HCT116 (cell line): ENCODE data around the gene NDOR1. TPM values are rescaled to one million over a fixed set of nuclear protein-coding genes. Genes with fewer than 3 reads are reported as not detected.

ENCODE experiments used
- CBX3 ChIP-seq: IDR thresholded peaks from 2 replicates; pipeline ENCODE4 v1.6.1; 2012; ENCODE audit warnings: low read depth
- ELF1 ChIP-seq: IDR thresholded peaks from 2 replicates; pipeline ENCODE4 v1.6.1; 2012; ENCODE audit warnings: low read depth, borderline replicate concordance
- FOSL1 ChIP-seq: IDR thresholded peaks from 2 replicates; pipeline ENCODE4 v1.6.1; 2012; ENCODE audit warnings: low read depth
- JUND ChIP-seq: IDR thresholded peaks from 2 replicates; pipeline ENCODE4 v1.6.1; 2012
- POLR2AphosphoS5 ChIP-seq: IDR thresholded peaks from 2 replicates; pipeline ENCODE4 v1.6.1; 2011; ENCODE audit warnings: mild to moderate bottlenecking, low read depth, low read length, moderate library complexity
- SIN3A ChIP-seq: IDR thresholded peaks from 2 replicates; pipeline ENCODE4 v1.6.1; 2012; ENCODE audit warnings: low read depth
- SP1 ChIP-seq: IDR thresholded peaks from 2 replicates; pipeline ENCODE4 v1.6.1; 2012; ENCODE audit warnings: low read depth
- YY1 ChIP-seq: IDR thresholded peaks from 2 replicates; pipeline ENCODE4 v1.6.1; 2011; ENCODE audit warnings: low read length, low read depth, moderate library complexity, mild to moderate bottlenecking; ENCODE audit not compliant: insufficient replicate concordance; ENCODE audit errors: extremely low read depth
- ZNF274 ChIP-seq: fragments of 200-500 bp; sonication (Bioruptor generic); IDR thresholded peaks from 2 replicates; pipeline ENCODE4 v1.6.1; 2014; ENCODE audit warnings: mild to moderate bottlenecking, low read depth, low read length, inconsistent platforms
- total RNA-seq: library from RNA; stranded (reverse); gene quantifications from one replicate; pipeline ENCODE4 v1.2.1, GENCODE V29; 2021; ENCODE audit not compliant: unreplicated experiment
- TF ChIP-seq, protein P1 (sequence below): IDR thresholded peaks from 2 replicates; pipeline ENCODE4 v1.6.1; 2012; ENCODE audit warnings: low read depth

Gene NDOR1
- total RNA-seq, 1 experiment from 2014 or later = 28.4 TPM

DNA sequence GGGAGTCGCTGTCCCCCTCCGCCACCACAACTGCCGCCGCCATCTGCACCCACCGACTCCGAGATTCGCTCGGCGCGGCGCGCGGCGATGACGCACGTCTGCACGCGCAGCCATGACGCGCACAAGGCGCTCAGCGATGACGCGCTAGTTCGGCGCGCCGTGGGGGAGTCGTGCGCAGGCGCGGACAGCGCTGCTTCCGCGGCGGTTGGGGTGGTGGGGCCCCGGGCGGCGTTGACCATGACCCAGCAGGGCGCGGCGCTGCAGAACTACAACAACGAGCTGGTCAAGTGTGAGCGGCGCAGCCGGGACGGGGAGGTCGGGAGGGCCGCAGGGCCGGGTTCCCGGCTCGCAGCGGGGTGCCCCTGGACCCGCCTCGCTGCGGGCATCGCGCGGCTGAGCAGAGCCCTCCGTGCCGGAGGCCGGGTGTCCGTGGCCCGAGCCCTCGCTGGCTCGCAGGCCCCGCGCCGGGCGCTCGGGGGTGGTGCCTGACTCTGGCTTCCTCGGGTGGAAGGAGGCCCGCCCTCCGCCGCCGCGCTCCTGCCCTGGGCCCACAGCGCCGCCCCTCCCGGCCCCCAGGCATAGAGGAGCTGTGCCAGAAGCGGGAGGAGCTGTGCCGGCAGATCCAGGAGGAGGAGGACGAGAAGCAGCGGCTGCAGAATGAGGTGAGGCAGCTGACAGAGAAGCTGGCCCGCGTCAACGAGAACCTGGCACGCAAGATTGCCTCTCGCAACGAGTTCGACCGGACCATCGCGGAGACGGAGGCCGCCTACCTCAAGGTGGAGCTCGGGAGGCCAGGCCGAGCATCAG is 16.8 kb upstream of the NDOR1 start, which contains the start of the genes ANAPC2 and SSNA1 (continued):
- TF ChIP-seq YY1 (peak; percentile 90), SP1 (no peak), JUND (no peak), POLR2AphosphoS5 (peak; percentile 78), SIN3A (no peak), CBX3 (no peak), FOSL1 (no peak), ZNF274 (no peak), ELF1 (no peak)
- TF ChIP-seq, protein P1, sequence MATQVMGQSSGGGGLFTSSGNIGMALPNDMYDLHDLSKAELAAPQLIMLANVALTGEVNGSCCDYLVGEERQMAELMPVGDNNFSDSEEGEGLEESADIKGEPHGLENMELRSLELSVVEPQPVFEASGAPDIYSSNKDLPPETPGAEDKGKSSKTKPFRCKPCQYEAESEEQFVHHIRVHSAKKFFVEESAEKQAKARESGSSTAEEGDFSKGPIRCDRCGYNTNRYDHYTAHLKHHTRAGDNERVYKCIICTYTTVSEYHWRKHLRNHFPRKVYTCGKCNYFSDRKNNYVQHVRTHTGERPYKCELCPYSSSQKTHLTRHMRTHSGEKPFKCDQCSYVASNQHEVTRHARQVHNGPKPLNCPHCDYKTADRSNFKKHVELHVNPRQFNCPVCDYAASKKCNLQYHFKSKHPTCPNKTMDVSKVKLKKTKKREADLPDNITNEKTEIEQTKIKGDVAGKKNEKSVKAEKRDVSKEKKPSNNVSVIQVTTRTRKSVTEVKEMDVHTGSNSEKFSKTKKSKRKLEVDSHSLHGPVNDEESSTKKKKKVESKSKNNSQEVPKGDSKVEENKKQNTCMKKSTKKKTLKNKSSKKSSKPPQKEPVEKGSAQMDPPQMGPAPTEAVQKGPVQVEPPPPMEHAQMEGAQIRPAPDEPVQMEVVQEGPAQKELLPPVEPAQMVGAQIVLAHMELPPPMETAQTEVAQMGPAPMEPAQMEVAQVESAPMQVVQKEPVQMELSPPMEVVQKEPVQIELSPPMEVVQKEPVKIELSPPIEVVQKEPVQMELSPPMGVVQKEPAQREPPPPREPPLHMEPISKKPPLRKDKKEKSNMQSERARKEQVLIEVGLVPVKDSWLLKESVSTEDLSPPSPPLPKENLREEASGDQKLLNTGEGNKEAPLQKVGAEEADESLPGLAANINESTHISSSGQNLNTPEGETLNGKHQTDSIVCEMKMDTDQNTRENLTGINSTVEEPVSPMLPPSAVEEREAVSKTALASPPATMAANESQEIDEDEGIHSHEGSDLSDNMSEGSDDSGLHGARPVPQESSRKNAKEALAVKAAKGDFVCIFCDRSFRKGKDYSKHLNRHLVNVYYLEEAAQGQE = no peak
